ENCODE measurements around the gene FILIP1.

DNA sequence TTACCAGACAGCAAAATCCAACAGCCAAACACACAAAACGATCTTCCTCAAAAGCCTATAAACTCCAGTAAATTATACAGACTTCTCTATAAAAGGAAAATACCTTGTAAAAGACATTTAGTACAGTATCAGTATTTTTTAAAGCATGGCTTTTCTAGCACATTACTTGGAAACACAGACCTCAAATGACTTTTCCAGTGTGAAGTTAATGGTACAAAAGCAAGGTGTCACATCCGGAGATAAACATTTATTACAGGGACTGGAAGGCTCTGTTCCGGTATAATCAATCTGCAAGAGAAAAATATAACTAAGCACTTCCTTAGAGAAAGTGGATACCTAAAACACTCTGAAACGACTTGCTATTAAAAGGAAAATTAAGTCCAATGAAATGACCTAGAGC lies 226.1 kb downstream of the FILIP1 start:
- TF ChIP-seq, protein P1, sequence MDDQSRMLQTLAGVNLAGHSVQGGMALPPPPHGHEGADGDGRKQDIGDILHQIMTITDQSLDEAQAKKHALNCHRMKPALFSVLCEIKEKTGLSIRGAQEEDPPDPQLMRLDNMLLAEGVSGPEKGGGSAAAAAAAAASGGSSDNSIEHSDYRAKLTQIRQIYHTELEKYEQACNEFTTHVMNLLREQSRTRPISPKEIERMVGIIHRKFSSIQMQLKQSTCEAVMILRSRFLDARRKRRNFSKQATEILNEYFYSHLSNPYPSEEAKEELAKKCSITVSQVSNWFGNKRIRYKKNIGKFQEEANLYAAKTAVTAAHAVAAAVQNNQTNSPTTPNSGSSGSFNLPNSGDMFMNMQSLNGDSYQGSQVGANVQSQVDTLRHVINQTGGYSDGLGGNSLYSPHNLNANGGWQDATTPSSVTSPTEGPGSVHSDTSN (IDR thresholded peaks at IDR 0.05): no peak
- TF ChIP-seq SIN3A (IDR thresholded peaks at IDR 0.05; ENCODE audit: borderline replicate concordance, low read depth, low read length) (no peak), EZH2phosphoT487 (IDR thresholded peaks at IDR 0.05; ENCODE audit: borderline replicate concordance, low read depth) (no peak), YY1 (IDR thresholded peaks at IDR 0.05; ENCODE audit: low read depth) (no peak), POLR2AphosphoS5 (IDR thresholded peaks at IDR 0.05; ENCODE audit: low read depth, low read length) (no peak), MEF2A (IDR thresholded peaks at IDR 0.05; ENCODE audit: borderline replicate concordance, low read depth) (no peak), RCOR1 (IDR thresholded peaks at IDR 0.05; ENCODE audit: low read length) (no peak), EP300 (IDR thresholded peaks at IDR 0.05; ENCODE audit: borderline replicate concordance in 1 of 2, low read depth in 1 of 2, low read length in 1 of 2) (no peak)
- TF ChIP-seq, protein P2, sequence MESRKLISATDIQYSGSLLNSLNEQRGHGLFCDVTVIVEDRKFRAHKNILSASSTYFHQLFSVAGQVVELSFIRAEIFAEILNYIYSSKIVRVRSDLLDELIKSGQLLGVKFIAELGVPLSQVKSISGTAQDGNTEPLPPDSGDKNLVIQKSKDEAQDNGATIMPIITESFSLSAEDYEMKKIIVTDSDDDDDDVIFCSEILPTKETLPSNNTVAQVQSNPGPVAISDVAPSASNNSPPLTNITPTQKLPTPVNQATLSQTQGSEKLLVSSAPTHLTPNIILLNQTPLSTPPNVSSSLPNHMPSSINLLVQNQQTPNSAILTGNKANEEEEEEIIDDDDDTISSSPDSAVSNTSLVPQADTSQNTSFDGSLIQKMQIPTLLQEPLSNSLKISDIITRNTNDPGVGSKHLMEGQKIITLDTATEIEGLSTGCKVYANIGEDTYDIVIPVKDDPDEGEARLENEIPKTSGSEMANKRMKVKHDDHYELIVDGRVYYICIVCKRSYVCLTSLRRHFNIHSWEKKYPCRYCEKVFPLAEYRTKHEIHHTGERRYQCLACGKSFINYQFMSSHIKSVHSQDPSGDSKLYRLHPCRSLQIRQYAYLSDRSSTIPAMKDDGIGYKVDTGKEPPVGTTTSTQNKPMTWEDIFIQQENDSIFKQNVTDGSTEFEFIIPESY (IDR thresholded peaks at IDR 0.05; ENCODE audit: borderline replicate concordance, low read depth): no peak
- TF ChIP-seq, protein P3, sequence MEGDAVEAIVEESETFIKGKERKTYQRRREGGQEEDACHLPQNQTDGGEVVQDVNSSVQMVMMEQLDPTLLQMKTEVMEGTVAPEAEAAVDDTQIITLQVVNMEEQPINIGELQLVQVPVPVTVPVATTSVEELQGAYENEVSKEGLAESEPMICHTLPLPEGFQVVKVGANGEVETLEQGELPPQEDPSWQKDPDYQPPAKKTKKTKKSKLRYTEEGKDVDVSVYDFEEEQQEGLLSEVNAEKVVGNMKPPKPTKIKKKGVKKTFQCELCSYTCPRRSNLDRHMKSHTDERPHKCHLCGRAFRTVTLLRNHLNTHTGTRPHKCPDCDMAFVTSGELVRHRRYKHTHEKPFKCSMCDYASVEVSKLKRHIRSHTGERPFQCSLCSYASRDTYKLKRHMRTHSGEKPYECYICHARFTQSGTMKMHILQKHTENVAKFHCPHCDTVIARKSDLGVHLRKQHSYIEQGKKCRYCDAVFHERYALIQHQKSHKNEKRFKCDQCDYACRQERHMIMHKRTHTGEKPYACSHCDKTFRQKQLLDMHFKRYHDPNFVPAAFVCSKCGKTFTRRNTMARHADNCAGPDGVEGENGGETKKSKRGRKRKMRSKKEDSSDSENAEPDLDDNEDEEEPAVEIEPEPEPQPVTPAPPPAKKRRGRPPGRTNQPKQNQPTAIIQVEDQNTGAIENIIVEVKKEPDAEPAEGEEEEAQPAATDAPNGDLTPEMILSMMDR (IDR thresholded peaks at IDR 0.05): no peak
